ENCODE data around the gene IGHMBP2.
"Not testable (repeated sequence)": the region's sequence is repeated elsewhere in the genome, so short reads cannot be mapped to it uniquely, and the experiment has no call there.

The IGHMBP2 gene

DNA sequence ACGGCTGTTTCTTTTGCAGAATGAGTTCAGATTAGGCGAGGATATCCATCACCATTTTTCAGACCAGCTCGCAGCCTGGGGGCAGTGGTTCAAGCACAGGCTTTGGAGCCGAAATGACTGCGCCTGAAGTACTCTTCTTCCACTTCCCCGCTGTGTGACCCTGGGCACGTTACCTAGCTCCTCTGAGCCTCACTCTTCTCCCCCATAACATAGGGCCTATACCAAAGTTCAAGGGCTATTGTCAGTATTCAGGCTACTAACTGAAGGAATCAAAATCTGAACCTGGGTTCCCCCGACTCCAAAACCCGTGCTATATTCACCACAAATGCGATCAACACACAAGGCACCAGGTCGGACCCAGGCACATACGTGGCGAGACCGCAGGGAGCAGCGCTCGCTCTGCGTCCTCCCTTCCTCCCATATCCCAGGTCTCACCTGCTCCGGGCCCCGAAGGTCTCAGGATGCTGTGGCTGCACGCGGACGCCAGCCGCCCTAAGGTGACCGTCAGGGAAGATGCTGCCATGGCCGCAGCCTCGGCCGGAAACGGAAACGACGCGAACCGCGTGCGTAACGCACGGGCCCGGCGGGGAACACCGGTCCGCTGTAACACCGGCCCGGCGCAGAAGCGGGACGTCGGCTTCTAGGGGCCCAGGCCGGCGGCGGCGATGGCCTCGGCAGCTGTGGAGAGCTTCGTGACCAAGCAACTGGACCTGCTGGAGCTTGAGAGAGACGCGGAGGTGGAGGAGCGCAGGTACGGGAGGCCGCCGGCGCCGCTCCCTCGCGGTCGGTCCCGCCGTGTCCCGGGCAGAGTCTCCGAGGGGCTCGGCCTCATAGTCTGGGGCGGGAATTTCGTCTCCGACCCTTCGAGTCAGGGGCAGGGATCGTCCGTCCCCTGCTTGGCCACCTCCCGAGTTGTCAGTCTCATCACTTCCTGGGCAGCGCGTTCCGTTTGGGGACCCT, at the start of gene IGHMBP2, which contains the start of gene MRPL21:
Gene IGHMBP2, plus strand, starts transcription at position 604 of the 960 bp plus-strand sequence. Its CDS starts 62 bp downstream, at position 666.
Gene MRPL21, minus strand, starts transcription at position 545 of the 960 bp plus-strand sequence. Its CDS starts 22 bp downstream, at position 523.
- DNase-seq = no peak

DNA sequence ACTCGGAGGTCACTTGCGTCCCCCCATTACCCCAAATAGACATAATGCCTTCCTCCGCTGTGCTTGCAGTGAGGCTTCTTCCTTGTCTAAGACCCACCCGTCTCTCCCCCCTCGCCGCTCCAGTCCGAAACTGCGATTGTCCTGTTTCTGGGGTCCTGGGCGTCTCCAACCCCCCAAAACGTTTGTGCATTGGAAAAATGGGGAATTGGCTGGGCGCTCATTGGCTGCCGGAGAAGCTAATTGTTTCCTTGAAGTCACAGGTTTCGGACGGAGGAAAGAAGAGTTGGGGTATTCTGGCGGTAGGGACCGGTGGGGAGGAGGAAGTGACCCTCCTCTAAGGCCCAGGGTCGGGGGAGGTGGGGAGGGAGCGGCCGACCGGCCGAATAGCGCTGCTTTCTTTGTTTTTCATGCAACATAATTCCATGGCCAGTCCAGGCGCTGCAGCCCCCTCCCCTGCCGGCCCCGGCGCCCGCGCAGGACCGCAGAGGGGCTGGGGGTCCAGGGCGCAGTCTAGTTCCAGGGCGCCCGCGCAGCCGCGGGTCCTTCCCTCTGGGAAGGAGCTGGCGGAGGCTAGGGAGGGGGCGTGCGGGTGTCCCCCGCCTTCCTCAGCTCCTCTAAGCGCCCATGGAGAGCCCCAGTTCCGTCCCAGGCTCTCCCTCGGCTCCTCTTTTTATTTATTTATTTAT, 49.3 kb upstream of the IGHMBP2 start:
- no peak for DNase-seq

DNA sequence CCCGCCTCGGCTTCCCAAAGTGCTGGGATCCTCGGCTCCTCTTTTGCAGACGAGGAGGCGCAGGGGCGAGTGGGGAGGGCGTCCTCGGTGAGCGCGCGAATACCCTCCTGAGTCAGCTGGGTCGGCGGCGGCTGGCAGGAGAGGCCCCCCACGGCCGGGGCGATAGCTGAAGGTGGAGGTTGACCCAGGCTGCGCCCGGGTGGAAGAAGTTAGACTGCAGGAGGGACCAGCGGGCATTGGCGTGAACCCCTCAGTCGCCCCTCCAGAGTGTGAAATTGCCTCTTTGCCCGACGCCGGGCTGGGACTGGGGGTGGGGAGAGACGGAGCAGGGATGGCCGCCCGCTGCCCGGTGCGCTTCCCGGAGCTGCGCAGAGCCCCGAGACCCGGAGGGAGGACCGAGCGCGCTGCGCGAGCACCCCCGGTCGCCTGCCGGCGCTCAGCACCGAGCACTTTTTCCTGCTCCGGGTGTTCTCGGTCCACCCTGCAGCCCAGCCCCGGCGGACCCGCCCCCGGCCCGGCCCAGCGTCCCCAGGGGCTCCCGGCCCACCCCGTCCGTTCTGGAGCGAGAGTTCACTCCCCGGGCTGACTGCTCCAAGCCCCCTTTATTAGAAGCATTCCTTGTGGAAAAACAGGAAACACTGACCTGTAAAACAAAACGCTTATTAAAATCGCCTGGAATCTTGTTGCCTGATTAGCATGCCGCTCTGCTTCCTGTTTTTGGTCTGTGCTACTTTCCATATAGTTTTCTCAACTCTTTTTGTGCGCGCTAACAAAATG, 48.3 kb upstream of the IGHMBP2 start:
- no peak for DNase-seq

GRCh38 chr11:68856425-68857030, 47.2 kb upstream of the IGHMBP2 start:
- not testable (repeated sequence) for DNase-seq

DNA sequence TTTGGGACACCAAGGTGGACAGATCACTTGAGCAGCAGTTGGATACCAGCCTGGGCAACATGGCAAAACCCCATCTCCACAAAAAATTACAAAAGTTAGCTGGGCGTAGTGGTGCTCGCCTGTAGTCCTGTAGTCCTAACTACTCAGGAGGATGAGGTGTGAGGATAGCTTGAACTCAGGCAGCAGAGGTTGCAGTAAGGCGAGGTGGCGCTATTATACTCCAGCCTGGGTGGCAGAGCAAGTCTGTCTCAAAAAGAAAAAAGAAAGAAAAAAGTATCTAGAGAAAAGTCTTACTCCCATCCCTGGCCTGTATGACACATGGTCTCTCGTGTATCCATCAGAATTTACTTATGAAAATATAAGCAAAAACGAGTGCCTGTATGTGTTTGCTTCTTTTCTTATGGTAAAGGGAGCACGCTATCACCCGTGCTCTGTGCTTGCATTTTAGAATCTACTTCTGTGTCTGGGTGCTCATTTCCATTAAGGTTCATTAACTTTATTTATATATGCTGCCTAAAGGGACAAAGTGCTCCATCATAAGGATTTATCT, 46.6 kb upstream of the IGHMBP2 start:
- DNase-seq = no peak

DNA sequence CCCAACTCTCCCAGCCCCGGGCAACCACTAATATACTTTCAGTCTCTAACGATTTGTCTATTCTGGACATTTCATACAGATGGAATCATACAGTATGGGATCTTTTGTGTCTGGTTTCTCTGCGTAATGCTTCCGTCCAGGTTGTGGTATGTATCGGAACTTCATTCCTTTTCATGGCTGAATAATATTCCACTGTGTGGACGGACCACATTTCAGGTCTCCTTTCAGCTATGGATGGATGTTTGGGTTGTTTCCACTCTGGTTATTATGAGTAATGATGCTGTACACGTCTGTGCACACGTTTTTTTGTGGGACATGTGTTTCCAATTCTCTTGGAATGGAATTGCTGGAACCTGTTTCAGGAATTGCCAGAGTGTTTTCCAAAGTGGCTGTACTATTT, 44.6 kb upstream of the IGHMBP2 start:
- no peak for DNase-seq

DNA sequence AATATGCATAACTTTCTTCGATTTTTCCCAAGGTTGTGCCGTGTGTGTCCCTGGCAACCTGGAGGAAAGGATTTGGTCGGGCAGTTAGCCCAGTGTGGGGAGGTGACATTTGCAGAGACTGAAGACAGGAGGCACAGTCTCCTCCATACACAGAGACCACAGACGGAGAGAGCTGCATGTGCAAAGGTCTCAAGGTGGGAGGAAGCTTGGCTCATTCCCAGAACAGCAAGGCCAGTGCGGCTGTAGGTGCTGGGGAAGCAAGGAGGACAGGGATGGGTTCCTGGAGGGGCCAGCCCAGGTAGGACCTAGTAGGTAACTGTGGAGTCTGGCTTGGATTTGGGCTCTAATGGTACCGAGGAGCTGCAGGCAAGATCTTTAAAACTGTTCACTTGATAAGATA, 41.3 kb upstream of the IGHMBP2 start:
- DNase-seq = no peak

- DNase-seq = no peak
Observed at GRCh38 chr11:68863553-68864265, 40.0 kb upstream of the IGHMBP2 start.

DNA sequence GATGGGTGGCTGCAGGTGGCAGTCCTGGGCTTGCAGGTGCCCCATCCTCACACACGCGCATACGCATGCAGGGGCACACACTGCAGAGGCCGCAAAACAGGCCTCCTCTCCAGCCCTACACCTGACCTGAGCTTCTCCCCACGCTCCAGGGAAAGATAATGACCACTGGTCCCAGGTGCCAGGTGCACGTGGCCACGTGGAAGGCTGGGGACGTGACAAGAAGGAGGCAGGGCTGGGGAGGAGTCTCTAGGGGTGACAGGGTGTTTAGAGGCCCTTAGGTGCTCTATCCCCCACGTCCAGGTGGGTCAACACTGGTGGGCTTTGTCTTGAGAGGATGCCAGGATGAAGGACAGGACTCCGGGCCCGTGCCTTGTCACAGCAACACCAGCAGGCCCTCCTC, 38.5 kb upstream of the IGHMBP2 start:
- DNase-seq = no peak

DNA sequence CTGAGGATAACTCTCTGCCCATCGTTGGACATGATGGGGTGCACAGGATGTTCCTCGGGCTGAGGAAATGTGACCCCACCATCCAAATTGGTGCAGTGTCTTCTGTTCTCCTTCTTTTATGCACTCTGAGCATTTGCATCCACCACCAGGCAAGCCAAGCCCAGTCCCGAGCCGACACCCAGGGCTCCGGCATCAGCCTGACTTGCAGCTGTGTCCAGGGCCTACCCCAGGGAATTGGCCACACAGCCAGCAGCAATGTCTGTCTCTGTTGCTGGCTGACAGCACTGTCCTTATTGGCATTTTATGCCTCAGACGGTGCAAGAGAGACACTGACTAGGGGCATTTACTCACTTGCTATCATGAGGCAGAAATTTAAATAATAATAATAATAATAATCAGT, 36.6 kb upstream of the IGHMBP2 start:
- no peak for DNase-seq

DNA sequence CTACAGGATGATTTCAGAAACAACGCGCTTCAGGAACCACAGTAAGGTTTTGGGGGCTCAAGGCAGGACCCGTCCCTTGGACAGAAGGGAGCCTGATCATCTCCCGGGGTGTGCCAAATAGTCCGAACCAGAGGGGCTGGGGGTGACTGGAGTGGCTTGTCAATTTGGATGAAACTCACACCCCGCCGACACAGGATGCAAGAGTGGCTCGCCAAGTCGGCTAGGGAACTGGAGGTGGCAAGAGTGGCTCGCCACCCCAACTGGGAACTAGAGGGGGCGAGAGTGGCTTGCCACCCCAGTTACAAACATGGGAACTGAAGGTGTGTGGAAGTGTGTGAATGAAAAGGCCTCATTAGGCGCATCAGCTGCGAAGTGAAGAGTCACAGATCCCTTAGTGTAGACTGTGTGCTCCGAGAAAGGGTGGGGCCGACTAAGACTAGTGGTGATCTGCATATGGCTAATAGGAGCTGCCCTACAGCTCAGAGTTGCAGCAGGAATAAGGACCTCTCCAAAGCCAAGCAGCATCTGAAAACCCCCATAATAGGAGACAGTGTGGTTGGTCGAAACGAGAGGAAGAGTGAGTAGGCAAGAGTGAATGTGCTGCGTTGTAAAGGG, 35.4 kb upstream of the IGHMBP2 start:
- no peak for DNase-seq

- no peak for DNase-seq
Observed at GRCh38 chr11:68870470-68870869, 33.2 kb upstream of the IGHMBP2 start.

GRCh38 chr11:68872216-68873003, 31.3 kb upstream of the IGHMBP2 start:
- no peak for DNase-seq

GRCh38 chr11:68878022-68878421, 25.7 kb upstream of the IGHMBP2 start:
- DNase-seq = no peak

DNA sequence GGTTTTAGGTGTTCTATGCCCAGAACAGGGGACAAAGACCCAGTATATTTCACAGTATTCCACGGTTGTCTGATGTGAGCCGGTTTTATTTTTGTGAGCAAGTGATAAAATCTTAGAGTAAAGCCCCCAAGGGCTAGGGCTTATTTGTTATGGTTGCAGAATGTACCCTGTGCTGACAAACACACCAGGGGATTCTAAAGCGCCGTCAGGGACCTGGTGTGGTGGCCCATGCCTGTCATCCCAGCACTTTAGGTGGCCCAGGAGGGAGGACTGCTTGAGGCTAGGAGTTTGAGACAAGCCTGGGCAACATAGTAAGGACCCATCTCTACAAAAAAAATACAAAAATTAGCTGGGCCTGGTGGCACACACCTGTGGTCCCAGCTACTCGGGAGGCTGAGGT, 22.8 kb upstream of the IGHMBP2 start:
- no peak for DNase-seq

DNA sequence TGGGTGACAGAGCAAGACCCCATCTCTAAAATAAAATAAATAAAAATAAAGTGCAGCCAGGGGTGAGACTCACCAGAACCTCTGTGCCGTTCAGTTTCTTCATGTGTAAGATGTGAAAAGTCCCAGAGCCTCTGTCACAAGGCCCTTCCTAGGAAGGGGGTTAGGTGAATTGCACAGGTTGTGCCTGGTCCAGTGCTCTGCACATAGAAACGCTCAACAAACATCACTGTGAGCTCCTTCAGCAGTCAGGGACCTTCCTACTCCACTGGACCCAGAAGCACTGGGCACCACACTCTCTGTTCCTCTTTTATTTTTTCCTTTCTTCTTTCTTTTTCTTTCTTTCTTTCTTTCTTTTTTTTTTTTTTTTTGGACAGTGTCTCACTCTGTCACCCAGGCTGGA, 22.4 kb upstream of the IGHMBP2 start:
- DNase-seq = no peak

- DNase-seq = no peak
Observed at GRCh38 chr11:68882391-68882790, 21.3 kb upstream of the IGHMBP2 start.

- DNase-seq = not testable (repeated sequence)
Observed at GRCh38 chr11:68884827-68885226, 18.9 kb upstream of the IGHMBP2 start.

DNA sequence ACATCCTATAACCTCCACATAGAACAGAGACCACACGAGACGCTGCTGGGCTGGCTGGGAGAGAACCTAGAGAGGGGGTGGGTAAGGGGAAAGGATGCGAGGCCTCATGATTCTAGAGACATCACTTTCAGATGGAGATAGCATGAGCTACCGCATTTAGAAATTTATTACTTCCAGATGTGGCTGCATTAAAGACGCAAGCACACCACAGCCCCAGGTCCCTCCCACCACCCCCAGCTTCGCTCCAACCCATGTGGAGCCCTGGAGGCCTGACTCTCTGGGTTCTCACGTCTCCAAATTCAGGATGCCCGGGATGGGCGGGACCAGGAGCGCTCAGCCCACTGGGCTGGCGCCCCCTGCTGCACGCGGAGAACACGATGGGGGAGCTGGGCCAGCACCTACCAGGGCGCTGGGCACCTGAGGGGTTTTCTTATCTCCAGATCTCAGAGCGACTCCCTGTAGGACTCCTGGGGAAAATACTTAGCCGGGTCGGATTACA, 13.7 kb upstream of the IGHMBP2 start:
- no peak for DNase-seq
